Retinal pigment epithelial cell (primary cell): ENCODE data around the gene NIPAL3.

Experiments used
- DNase-seq: peaks from one replicate; pipeline ENCODE4 v3.0.0-alpha.2; 2010; ENCODE audit warnings: low read depth
- H3K4me3 ChIP-seq: 2 replicates; pipeline ENCODE4 v1.5.1; 2011; ENCODE audit warnings: mild to moderate bottlenecking, low read length, control low read depth, moderate library complexity
- TF ChIP-seq, protein P1 (sequence below): conservative IDR thresholded peaks from 2 replicates; pipeline ENCODE4 v1.5.1; 2011; ENCODE audit warnings: low read depth, low read length, control low read depth, inconsistent platforms

Gene NIPAL3

DNA sequence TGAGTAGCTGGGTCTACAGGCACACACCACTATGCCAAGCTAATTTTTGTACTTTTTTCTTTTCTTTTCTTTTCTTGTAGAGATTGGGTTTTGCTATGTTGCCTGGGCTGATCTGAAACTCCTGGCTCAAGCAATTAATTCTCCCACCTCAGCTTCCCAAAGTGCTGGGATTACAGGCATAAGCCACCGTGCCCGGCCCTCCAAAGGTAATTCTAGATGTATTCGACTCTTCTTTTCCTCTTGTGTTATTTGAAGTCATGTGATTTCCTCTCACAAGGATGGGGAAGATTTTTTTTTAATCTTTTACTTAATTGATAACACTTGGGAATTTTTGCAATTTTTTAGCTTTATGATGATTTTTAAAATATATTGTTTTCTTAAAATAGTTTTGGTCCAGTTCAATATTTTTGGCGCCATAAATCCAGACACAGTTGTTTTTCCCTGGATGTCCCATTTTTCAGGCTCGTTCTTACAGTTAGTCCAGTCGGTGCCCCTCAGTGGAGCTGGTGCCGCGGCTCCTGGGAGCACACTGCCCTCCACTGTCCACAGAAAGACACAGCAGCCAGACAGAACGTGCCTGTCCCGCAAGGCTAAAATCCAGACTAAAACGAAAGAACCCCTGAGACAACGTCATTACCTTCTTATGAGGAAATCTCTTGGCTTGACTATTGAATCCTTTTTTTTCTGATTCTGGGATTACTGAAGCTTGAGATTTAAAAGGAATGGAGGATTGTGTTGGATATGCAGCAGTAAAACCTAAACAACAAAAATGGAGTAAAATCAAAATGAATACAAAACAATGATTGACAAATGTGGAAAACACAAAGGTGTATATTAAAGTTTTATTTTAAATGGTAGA, 24.4 kb upstream of the NIPAL3 start:
- TF ChIP-seq, protein P1, sequence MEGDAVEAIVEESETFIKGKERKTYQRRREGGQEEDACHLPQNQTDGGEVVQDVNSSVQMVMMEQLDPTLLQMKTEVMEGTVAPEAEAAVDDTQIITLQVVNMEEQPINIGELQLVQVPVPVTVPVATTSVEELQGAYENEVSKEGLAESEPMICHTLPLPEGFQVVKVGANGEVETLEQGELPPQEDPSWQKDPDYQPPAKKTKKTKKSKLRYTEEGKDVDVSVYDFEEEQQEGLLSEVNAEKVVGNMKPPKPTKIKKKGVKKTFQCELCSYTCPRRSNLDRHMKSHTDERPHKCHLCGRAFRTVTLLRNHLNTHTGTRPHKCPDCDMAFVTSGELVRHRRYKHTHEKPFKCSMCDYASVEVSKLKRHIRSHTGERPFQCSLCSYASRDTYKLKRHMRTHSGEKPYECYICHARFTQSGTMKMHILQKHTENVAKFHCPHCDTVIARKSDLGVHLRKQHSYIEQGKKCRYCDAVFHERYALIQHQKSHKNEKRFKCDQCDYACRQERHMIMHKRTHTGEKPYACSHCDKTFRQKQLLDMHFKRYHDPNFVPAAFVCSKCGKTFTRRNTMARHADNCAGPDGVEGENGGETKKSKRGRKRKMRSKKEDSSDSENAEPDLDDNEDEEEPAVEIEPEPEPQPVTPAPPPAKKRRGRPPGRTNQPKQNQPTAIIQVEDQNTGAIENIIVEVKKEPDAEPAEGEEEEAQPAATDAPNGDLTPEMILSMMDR, result peak; percentile 96
- DNase-seq, result no peak
- no peak overlapping the region for H3K4me3 ChIP-seq

DNA sequence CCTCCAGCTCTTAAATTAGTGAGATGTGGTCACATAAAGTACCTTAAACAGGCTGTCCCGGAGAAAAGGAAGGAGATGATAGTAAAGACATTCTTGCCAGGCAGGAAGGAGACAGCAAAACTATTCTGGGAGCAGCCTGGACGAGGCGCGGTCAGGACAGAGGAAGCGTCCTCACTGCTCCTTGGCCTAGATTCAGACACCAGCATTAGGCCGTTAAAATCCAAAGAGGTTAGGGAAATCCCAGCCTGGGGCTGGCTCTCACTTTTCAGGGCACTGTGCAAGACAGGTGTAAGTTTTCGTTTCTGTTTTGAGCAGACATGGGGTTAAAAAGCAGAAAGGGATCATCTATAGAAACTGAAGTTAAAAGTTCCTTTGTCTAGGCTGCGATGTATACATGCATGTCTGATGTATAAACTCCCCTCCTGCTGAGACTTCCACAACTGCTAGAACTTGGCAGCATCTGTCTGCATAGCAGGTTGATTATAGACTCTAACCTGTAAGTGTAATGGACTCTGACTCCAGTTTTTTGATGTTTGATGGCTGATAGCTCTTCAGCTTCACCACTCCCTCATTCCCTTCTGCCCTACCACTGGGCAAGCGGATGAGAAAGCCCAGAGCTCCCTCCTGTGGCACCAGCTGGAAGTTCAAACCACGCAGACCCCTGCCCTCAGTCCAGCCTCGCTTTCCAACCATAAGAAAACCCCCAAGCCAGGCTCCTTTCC, 23.6 kb upstream of the NIPAL3 start:
- H3K4me3 ChIP-seq, result no peak overlapping the region
- DNase-seq, result no peak
- TF ChIP-seq, protein P1, result peak; percentile 91

DNA sequence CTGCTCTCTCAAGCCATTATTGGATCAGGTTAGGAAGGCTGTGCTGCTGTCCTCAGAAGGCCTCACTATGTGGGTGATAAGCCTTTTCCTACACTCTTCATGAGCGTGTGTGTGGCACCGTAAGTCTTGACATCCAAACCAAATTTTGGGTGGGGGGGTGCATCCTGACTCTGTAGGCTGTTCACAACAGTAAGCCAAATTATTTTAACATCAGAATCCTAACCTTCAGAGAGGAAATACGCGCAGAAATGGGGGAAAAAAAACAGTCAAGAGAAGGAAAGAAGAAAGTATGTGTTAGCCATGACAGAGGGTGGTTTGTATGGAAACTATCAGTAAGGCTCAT, 23.0 kb upstream of the NIPAL3 start:
- TF ChIP-seq, protein P1, result no peak
- H3K4me3 ChIP-seq, result no peak overlapping the region
- no peak for DNase-seq

DNA sequence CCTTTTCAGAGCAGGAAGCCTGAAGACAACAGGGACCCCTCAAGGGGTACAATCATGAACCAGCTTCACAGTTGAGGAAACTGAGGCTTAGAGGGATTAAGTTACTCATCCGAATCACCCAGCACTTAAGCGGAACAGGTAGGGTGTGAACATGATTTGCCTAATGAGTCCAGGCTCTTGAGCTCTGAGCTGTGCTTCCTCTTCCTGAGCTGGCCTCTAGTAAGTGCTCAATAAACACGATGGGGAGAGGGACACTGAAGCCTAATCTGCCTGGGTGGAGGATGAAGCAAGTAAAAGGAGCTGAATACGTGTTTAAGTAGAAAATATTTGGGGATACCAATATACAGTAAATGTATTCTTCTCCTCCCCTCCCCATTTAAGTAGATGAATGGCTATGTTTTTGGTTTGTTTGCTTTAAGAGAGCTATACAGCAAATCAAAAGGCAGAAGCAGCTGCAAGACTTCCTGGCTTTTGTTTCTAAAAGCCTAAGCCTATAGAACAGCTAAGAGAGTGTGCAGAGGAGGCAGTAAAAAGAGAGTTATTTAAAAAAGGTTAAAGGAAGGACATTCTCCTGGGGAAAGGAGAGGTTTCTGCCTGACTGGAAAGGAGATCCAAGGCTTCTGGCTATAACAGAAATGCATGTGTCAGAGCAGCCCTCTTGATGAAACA, 22.5 kb upstream of the NIPAL3 start:
- no peak for DNase-seq
- no peak overlapping the region for H3K4me3 ChIP-seq
- TF ChIP-seq, protein P1, result no peak

DNA sequence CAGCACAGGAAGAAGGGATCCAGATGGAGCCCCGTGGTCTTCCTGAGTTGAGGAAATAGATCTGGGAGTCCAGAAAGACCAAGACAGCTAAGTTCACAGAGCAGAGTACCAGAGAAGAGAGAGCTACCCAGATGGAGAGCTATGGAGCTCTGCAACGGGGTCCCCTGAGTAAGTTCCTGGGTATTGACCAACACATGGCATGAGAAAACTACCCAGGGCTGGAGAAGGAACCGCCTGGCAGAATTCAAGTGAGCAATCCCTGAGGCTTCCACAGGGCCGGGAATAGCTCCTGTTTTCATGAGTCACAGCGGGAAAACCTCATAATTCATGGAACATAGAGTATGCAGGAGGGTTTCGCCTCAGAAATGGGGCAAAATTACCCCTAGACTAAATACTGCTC, 21.7 kb upstream of the NIPAL3 start:
- TF ChIP-seq, protein P1, result no peak
- no peak overlapping the region for H3K4me3 ChIP-seq
- no peak for DNase-seq

DNA sequence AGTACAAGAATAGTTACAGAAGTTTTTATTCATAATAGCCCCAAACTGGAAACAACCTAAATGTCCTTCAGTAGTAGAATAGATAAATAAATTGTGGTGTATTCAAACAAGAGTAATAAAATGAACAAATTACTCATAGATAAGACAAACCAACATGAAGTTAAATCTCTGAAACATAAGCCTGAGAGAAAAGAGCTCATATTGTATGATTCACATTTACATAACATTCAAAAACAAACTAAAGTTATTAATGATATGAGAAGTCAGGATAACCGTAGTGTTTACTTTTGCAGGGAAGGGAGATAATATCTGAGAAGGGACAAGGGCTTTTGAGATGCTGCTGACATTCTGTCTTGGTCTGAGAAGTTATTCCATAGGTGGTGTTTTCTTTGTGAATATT, 15.5 kb upstream of the NIPAL3 start:
- no peak overlapping the region for H3K4me3 ChIP-seq
- DNase-seq, result no peak
- TF ChIP-seq, protein P1, result no peak
